Stomach (tissue), 9 donors: Measurements from ENCODE around the gene KRTAP13-4. TPM values are rescaled to one million over a fixed set of nuclear protein-coding genes. Genes with fewer than 3 reads are reported as not detected.

ENCODE experiments used
- DNase-seq, 2 donors: peaks; one replicate each; pipeline versions ENCODE4 v3.0.0 to v3.0.0-alpha.2; 2013 to 2019
- H3K27ac ChIP-seq, 5 donors: fragments of 200-600 bp in 4 of 5; sonication (generic) in 4 of 5; one replicate each; pipeline ENCODE4 v1.5.1; 2013 to 2019; ENCODE audit warnings: mild to moderate bottlenecking in 1 of 5, moderate library complexity in 1 of 5
- H3K27me3 ChIP-seq, 3 donors: fragments of 200-600 bp; sonication (generic); one replicate each; pipeline ENCODE4 v1.5.1; 2017 to 2019; ENCODE audit warnings: mixed run types in 1 of 3
- H3K36me3 ChIP-seq, 4 donors: fragments of 200-600 bp; sonication (generic); 1 replicate in 3 of 4; 2 replicates in 1 of 4; pipeline ENCODE4 v1.5.1; 2016 to 2019
- H3K4me1 ChIP-seq, 4 donors: fragments of 200-600 bp; sonication (generic); one replicate each; pipeline ENCODE4 v1.5.1; 2016 to 2019
- H3K4me3 ChIP-seq, 4 donors: fragments of 200-600 bp; sonication (generic) in 3 of 4; one replicate each; pipeline ENCODE4 v1.5.1; 2016 to 2019; ENCODE audit warnings: mild to moderate bottlenecking in 1 of 4
- H3K9me3 ChIP-seq, 4 donors: fragments of 200-600 bp; sonication (generic); one replicate each; pipeline ENCODE4 v1.5.1; 2016 to 2019
- EP300 ChIP-seq: sonication (generic); formaldehyde crosslinking; IDR thresholded peaks from one replicate; pipeline ENCODE4 v1.6.1; 2017; ENCODE audit warnings: antibody characterized with exemption
- POLR2A ChIP-seq, 4 donors: fragments of 450-650 bp; IDR thresholded peaks; one replicate each; pipeline ENCODE4 v1.6.1; 2016; ENCODE audit warnings: antibody characterized with exemption in 4 of 4, control low read depth in 2 of 4, mild to moderate bottlenecking in 1 of 4, moderate library complexity in 1 of 4
- POLR2AphosphoS5 ChIP-seq, 3 donors: sonication (generic); formaldehyde crosslinking; IDR thresholded peaks; one replicate each; pipeline ENCODE4 v1.6.1; 2016; ENCODE audit warnings: antibody characterized with exemption in 3 of 3
- WGBS, 5 donors: extraction: QIAGEN DNeasy Blood & Tissue Kit in 3 of 5; methylation state at CpG; one replicate each; pipeline versions ENCODE4 v1.1.5 to v1.1.7; 2013 to 2018; 5-methylcytosine and 5-hydroxymethylcytosine counted together
- intact Hi-C: fragments of 100-400 bp; cut with DNase I; formaldehyde crosslinking; loops from one replicate; pipeline ENCODE4 v1.15.1; 2023; ENCODE audit warnings: low total_unique reads
- polyA plus RNA-seq, 3 donors: library from polyadenylated mRNA; stranded (reverse); fragments of 200-250 nt; gene quantifications; one replicate each; pipeline ENCODE4 v1.2.3, GENCODE V29; 2013
- total RNA-seq, 5 donors: library from RNA; depleted of rRNA; stranded (reverse); fragments of >200 nt; gene quantifications; one replicate each; pipeline versions ENCODE4 v1.1.0 to v1.2.3, GENCODE V29; 2014 to 2016
- TF ChIP-seq, protein P1 (sequence below), 7 experiments: fragments of 450-650 bp in 4 of 7; fragments of 200-600 bp in 3 of 7; sonication (generic) in 3 of 7; IDR thresholded peaks; one replicate each; pipeline ENCODE4 v1.5.1; 2016 to 2019; ENCODE audit warnings: antibody characterized with exemption in 7 of 7, control low read depth in 2 of 7, mild to moderate bottlenecking in 1 of 7
- donor health status: healthy with polysubstance abuse.
- donor health status: Bipolar disorder and iron deficiency.
- donor health status: healthy.

The KRTAP13-4 gene
- total and polyA plus RNA-seq, 8 donors, result not detected

DNA sequence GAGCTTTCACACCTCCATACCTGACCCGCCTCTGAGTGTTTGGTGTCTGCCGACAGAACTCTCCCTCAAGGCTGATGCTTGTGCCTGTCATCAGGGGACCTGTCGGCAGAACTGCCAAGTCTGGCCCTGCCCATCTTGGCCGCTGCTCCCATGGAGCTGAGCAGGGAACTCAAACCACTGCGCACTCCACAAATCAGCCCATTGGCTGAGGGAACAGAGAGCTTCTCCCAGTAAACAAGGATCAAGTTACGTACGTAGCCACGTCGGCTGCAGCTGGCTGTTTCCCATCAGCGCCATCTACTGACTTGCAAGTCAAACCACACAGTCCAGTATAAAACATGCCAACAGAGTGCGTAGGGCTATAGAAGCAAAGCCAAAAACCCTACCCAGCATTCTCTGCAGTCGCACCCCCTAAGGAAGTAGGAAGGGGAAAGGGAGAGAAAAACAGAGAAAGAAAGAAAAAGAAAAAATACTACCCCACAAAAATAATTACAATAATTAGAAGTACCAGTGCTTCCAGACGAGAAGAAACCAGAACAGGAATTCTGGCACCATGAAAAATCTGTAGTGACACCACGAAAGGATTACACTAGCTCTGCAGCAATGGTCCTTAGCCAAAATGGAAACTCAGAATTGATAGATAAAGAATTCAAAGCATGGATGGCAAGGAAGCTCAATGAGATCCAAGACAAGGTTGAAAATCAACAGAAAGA is 21.1 kb upstream of the KRTAP13-4 start:
- Histone ChIP-seq H3K36me3 (no peaks in the 10 kb centered on the region), H3K27ac (no peak overlapping the region), H3K9me3 (peaks cover 0 to 8% (median 0%) of the 10 kb centered on the region in 4 donors), H3K4me1 (no peaks in the 10 kb centered on the region), H3K27me3 (no peaks in the 10 kb centered on the region), H3K4me3 (no peak overlapping the region)
- intact Hi-C loops, result no loop called here
- peak; percentile 48 to 66 for DNase-seq
- TF ChIP-seq EP300, result no peak
- TF ChIP-seq, protein P1, sequence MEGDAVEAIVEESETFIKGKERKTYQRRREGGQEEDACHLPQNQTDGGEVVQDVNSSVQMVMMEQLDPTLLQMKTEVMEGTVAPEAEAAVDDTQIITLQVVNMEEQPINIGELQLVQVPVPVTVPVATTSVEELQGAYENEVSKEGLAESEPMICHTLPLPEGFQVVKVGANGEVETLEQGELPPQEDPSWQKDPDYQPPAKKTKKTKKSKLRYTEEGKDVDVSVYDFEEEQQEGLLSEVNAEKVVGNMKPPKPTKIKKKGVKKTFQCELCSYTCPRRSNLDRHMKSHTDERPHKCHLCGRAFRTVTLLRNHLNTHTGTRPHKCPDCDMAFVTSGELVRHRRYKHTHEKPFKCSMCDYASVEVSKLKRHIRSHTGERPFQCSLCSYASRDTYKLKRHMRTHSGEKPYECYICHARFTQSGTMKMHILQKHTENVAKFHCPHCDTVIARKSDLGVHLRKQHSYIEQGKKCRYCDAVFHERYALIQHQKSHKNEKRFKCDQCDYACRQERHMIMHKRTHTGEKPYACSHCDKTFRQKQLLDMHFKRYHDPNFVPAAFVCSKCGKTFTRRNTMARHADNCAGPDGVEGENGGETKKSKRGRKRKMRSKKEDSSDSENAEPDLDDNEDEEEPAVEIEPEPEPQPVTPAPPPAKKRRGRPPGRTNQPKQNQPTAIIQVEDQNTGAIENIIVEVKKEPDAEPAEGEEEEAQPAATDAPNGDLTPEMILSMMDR (IDR thresholded peaks at IDR 0.05), result peak in 3 of 7 experiments; percentile 12 to 44 (median 14)
- WGBS, 5 donors, result 29 to 36% (median 30%) methylated on average over 14 of the region's 14 CpGs

DNA sequence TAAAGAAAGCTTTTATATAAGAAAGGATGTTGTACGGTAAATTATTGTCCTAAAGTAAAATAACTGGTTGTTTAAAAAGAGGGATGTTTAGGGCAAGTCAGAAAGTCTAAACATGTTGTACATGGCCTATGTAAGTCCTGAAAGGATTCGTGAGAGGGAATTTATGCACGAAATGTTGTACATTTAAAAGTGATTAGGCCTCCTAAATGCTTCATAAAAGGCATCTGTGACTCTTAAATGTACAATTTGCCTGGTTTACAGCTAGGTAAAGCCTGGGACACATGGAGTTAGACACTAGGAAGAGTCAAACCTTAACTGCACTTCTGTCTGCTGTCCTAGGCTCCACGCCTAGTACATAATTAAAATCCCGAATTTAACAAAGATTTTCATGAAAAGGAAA is 14.0 kb upstream of the KRTAP13-4 start:
- DNase-seq, result no peak
- Histone ChIP-seq H3K27ac (no peak overlapping the region), H3K9me3 (no peaks in the 10 kb centered on the region), H3K27me3 (no peaks in the 10 kb centered on the region), H3K36me3 (no peaks in the 10 kb centered on the region), H3K4me1 (no peaks in the 10 kb centered on the region), H3K4me3 (no peak overlapping the region)
- TF ChIP-seq, protein P1 (IDR thresholded peaks at IDR 0.05), result no peak
- TF ChIP-seq EP300, result no peak
- no peak for TF ChIP-seq POLR2A (IDR thresholded peaks at IDR 0.05)
- TF ChIP-seq POLR2AphosphoS5 (IDR thresholded peaks at IDR 0.05), result no peak
- intact Hi-C loops, result no loop called here
- 69 to 82% (median 74%) methylated on average over 5 of the region's 5 CpGs for WGBS, 5 donors

DNA sequence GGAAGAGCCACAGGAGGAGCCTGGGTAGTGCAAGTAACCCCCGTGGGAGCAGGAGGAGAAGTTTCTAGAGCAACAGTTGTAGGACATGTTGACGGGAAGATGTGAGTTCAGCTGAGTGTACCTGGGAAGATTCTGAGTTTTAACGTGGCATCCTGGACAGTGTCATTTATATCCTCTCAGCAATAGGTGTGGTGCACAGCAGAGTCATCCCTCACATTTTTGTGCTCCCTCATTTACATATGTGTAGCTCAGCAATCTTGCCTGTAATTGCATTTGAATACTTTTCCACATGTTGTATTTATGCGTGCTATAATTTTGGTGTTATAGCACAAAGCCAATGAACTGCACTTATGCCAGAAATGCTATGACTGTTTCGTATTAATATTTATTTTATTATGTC is 4.2 kb upstream of the KRTAP13-4 start, which contains the start of gene KRTAP13-3:
TSS of gene KRTAP13-3 (minus strand) at position 101 of the 400 bp plus-strand sequence. CDS start at position 87, 14 bp downstream.
- no peak within 1 kb of the TSS for H3K27ac ChIP-seq
- H3K4me3 ChIP-seq, result no peak within 1 kb of the TSS
- no peaks in the 10 kb centered on the region for H3K36me3 ChIP-seq
- H3K4me1 ChIP-seq, result no peaks in the 10 kb centered on the region
- intact Hi-C loops, result no loop called here
- H3K27me3 ChIP-seq, result no peaks in the 10 kb centered on the region
- no peak for TF ChIP-seq EP300
- no peak for DNase-seq
- H3K9me3 ChIP-seq, result no peaks in the 10 kb centered on the region
- WGBS, 5 donors, result 70 to 85% (median 78%) methylated on average over 5 of the region's 5 CpGs

DNA sequence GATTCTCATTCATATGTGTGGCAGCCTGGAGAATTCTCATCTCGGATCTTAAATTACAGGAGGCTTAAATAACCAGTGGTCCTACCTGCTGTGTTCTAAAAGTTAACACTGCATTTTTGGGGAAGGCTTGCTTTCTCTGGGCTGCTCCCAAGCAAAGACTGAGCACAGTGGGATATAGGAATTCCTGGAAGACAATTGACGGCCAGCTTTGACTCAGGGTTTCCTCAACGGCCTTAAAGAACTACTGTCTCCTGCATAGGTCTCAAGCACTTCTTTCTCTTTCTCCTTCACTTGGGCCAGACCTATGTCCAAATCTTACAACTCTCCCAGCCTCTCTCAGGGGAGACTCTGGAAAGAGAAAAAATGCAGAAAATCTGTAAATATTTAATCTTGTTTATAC is 3.3 kb upstream of the KRTAP13-4 start:
- Histone ChIP-seq H3K4me1 (no peaks in the 10 kb centered on the region), H3K4me3 (no peak overlapping the region), H3K27ac (no peak overlapping the region), H3K27me3 (no peaks in the 10 kb centered on the region), H3K9me3 (no peaks in the 10 kb centered on the region), H3K36me3 (no peaks in the 10 kb centered on the region)
- WGBS, 5 donors, result 40 to 52% (median 44%) methylated on average over 3 of the region's 3 CpGs
- DNase-seq, result no peak
- no peak for TF ChIP-seq EP300
- TF ChIP-seq, protein P1 (IDR thresholded peaks at IDR 0.05), result no peak
- no peak for TF ChIP-seq POLR2AphosphoS5 (IDR thresholded peaks at IDR 0.05)
- TF ChIP-seq POLR2A (IDR thresholded peaks at IDR 0.05), result no peak
- intact Hi-C loops, result no loop called here

DNA sequence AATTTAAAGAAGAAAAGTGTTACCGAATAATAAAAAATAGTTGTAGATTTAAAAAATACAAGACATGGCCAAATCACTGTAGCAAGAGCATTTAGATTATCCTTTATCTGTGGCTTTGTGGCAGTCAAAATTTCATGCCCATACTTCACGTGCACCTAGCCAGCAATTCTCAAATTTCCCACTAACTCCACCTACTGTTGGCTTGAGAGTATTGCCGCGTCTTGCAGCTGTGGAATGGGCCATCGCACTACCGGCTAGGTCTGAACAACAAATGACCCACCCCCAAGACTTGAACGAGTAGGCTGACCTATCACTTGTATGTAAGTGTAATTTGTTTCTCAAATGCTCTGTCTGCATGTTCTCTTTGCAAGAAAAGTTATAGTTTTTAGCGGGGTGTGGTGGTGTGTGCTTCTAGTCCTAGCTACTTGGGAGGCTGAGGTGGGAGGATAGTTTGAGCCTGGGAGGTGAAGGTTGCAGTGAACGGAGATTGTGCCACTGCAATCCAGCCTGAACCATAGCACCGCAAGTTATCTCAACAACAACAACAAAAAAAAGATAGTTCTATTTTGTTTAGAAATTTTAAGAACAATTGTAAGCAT is 4.1 kb downstream of the KRTAP13-4 start:
- no peak overlapping the region for H3K27ac ChIP-seq
- TF ChIP-seq POLR2AphosphoS5 (IDR thresholded peaks at IDR 0.05) (no peak), POLR2A (IDR thresholded peaks at IDR 0.05) (no peak)
- TF ChIP-seq, protein P1 (IDR thresholded peaks at IDR 0.05), result peak in 4 of 7 experiments; percentile 35 to 39 (median 38)
- peak; percentile 26 to 37 for DNase-seq
- H3K36me3 ChIP-seq, result no peaks in the 10 kb centered on the region
- WGBS, 5 donors, result 31 to 39% (median 37%) methylated on average over 10 of the region's 10 CpGs
- H3K27me3 ChIP-seq, result no peaks in the 10 kb centered on the region
- intact Hi-C loops, result no loop called here
- H3K9me3 ChIP-seq, result no peaks in the 10 kb centered on the region
- no peaks in the 10 kb centered on the region for H3K4me1 ChIP-seq
- H3K4me3 ChIP-seq, result no peak overlapping the region
